GM19328 (cell line): Measurements from ENCODE around the gene MYO5B.
"Not testable (repeated sequence)": the region's sequence is repeated elsewhere in the genome, so short reads cannot be mapped to it uniquely, and the experiment has no call there.

ENCODE experiments used
- ATAC-seq: cut with Tn5 transposase; IDR thresholded peaks from one replicate; pipeline ENCODE4 v1.9.1; 2021; ENCODE audit warnings: mild to moderate bottlenecking, moderate library complexity; ENCODE audit not compliant: unreplicated experiment

The MYO5B gene

GRCh38 chr18:49843778-49844625 lies 350.9 kb downstream of the MYO5B start:
- ATAC-seq: no peak

- no peak for ATAC-seq
Measured at GRCh38 chr18:49843131-49843530, 351.8 kb downstream of the MYO5B start.

- no peak for ATAC-seq
Measured at GRCh38 chr18:49842656-49843055, 352.3 kb downstream of the MYO5B start.

GRCh38 chr18:49841236-49842217 lies 353.4 kb downstream of the MYO5B start:
- ATAC-seq: no peak

GRCh38 chr18:49839012-49839411 lies 355.9 kb downstream of the MYO5B start:
- ATAC-seq: no peak

GRCh38 chr18:49838381-49838780 lies 356.6 kb downstream of the MYO5B start:
- no peak for ATAC-seq

GRCh38 chr18:49837889-49838288 lies 357.1 kb downstream of the MYO5B start:
- ATAC-seq: no peak

- ATAC-seq: not testable (repeated sequence)
Measured at GRCh38 chr18:49837316-49837835, 357.6 kb downstream of the MYO5B start.

- ATAC-seq: no peak
Measured at GRCh38 chr18:49835405-49835804, 359.5 kb downstream of the MYO5B start.

GRCh38 chr18:49834258-49834657 lies 360.7 kb downstream of the MYO5B start:
- ATAC-seq: no peak

- no peak for ATAC-seq
Measured at GRCh38 chr18:49833814-49834213, 361.1 kb downstream of the MYO5B start.

GRCh38 chr18:49832221-49832647 lies 362.7 kb downstream of the MYO5B start:
- ATAC-seq: no peak

GRCh38 chr18:49827996-49828395 lies 367.0 kb downstream of the MYO5B start:
- ATAC-seq: no peak

GRCh38 chr18:49819823-49820671 lies 374.9 kb downstream of the MYO5B start:
- ATAC-seq: no peak

GRCh38 chr18:49819071-49819662 lies 375.8 kb downstream of the MYO5B start:
- no peak for ATAC-seq

- ATAC-seq: no peak
Measured at GRCh38 chr18:49817947-49818346, 377.0 kb downstream of the MYO5B start.

GRCh38 chr18:49815927-49816326 lies 379.0 kb downstream of the MYO5B start:
- no peak for ATAC-seq

- ATAC-seq: peak; percentile 19
Measured at GRCh38 chr18:49814147-49814499, 380.8 kb downstream of the MYO5B start.

- peak; percentile 84 for ATAC-seq
Measured at GRCh38 chr18:49813319-49814146, 381.4 kb downstream of the MYO5B start, which contains the start of gene ACAA2. ACAA2 (minus strand) TSS chr18:49813533; CDS start chr18:49813484, 49 bp downstream.
